HG03457 (cell line): ENCODE measurements around the gene ASB6.

Experiments
- ATAC-seq: cut with Tn5 transposase; IDR thresholded peaks from one replicate; pipeline ENCODE4 v1.9.1; 2021; ENCODE audit warnings: moderate number of reproducible peaks; ENCODE audit not compliant: unreplicated experiment

The ASB6 gene

DNA sequence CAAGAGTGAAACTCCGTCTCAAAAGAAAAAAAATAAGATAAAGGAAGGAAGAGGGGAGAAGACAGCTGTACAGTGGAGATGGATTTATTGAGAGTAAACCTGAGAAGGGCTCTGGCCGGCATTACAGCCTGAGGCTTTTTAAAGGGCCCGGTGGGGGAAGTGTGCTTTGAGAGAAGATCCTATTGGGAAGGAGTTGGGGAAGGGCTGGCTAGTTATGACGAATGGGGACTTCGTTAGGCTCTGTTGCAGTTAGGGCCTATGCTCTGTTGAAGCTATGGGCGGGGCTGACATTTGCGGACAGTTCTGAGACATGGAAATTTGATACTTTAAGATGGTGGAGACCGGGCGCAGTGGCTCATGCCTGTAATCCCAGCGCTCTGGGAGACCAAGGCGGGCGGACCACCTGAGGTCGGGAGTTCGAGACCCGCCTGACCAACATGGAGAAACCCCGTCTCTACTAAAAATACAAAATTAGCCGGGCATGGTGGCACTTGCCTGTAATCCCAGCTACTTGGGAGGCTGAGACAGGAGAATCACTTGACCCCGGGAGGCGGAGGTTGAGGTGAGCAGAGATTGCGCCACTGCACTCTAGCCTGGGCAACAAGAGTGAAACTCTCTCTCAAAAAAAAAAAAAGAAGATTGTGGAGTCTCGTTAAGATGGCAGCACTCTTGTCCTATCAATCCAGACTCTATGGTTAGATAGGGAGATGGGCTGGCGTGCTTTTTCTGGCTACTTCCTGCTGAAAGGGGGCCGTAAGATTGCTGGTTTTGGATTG, 54.3 kb downstream of the ASB6 start:
- ATAC-seq, result no peak

DNA sequence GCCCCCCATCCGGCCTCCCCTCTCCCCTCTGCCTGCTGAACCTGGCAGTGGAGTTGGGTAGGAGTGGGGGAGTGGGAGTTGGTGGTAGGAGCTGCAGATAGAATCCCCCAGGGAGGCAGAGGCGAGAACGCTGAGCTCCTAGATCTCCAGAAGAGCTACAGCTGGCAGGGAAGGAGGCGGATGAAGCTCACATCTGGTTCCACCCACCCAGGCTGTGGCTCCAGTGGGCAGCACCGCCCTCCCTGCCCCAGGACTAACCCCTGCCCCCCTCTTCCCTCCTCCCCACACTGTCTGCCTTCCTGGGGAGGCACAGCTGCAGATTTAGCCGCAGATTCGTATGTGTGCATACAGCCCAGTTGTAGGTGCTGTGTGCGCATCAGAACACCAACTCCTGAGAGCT, 55.3 kb downstream of the ASB6 start:
- ATAC-seq, result no peak

DNA sequence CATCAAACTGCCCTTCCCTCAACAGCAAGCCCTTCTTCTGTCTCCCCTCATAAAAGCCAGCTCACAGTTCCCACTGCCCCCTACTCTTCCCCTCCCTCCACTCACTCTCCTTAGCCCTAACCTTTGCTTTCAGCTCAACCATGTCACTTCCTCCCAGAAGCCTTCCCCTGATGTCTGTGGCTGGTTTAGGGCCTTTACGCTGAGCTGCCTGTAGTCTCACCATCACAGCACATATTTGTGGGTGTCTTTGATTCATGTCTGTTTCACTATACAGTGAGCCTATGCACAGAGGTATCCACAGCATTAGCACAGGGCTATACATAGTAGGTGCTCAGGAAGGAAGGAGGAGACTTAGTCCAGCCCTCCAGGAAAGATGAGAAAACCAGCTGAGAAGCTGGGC, 55.7 kb downstream of the ASB6 start:
- no peak for ATAC-seq

DNA sequence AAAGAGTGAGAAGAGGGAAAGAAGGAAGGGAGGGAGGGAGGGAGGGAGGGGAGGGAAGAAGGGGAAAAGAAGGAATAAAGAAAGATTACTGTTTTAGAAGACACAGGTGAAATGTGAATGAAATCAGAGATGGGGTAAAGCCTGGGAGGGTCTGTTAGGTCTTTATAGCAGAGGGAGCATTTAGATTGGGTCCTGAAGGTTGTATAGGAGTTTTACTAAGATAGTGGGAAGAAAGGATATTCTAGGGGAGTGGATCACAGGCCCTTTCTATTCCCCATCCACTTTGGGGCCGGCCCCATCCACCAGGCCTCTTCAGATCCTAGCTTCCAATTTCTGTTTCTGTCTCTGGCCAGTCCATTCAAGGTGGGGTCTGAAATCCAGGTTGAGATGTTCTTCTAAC, 56.6 kb downstream of the ASB6 start:
- no peak for ATAC-seq
